Hepatocyte (in vitro differentiated cells): ENCODE data around the gene ARHGAP9.

Experiments used
- EZH2 ChIP-seq: fragments of 200-600 bp; sonication (generic); IDR thresholded peaks from 2 replicates; pipeline ENCODE4 v1.6.1; 2016; ENCODE audit warnings: antibody characterized with exemption, mild to moderate bottlenecking, borderline replicate concordance
- EZH2phosphoT487 ChIP-seq: fragments of 200-600 bp; sonication (generic); IDR thresholded peaks from one replicate; pipeline ENCODE4 v1.6.1; 2018; ENCODE audit warnings: antibody characterized with exemption, mild to moderate bottlenecking, low read depth, moderate library complexity; ENCODE audit not compliant: unreplicated experiment, severe bottlenecking
- TF ChIP-seq, protein P1 (sequence below): fragments of 200-600 bp; sonication (generic); IDR thresholded peaks from 2 replicates; pipeline ENCODE4 v1.5.1; 2016; ENCODE audit warnings: antibody characterized with exemption, mild to moderate bottlenecking; ENCODE audit not compliant: poor library complexity

DNA sequence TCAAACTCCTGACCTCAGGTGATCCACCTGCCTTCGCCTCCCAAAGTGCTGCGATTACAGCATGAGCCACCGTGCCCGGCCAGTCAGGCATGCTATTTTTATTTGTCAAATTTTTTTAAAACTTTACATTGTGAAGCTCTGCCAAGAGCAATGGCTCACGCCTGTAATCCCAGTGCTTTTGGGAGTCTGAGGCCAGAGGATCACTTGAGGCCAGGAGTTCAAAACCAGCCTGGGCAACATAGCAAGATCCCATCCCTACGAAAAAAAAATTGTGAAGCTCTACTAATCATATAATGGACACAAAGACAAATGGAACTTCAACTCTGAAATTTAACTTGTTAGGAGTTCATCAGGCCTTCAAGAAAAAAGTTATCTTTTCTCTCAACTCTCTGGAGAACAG lies 50.7 kb downstream of the ARHGAP9 start:
- TF ChIP-seq EZH2 (no peak), EZH2phosphoT487 (no peak)
- TF ChIP-seq, protein P1, sequence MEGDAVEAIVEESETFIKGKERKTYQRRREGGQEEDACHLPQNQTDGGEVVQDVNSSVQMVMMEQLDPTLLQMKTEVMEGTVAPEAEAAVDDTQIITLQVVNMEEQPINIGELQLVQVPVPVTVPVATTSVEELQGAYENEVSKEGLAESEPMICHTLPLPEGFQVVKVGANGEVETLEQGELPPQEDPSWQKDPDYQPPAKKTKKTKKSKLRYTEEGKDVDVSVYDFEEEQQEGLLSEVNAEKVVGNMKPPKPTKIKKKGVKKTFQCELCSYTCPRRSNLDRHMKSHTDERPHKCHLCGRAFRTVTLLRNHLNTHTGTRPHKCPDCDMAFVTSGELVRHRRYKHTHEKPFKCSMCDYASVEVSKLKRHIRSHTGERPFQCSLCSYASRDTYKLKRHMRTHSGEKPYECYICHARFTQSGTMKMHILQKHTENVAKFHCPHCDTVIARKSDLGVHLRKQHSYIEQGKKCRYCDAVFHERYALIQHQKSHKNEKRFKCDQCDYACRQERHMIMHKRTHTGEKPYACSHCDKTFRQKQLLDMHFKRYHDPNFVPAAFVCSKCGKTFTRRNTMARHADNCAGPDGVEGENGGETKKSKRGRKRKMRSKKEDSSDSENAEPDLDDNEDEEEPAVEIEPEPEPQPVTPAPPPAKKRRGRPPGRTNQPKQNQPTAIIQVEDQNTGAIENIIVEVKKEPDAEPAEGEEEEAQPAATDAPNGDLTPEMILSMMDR = no peak
